GM21515 (cell line): Measurements from ENCODE around the gene MADD.
"Not testable (repeated sequence)": the region's sequence is repeated elsewhere in the genome, so short reads cannot be mapped to it uniquely, and the experiment has no call there.

Experiments
- ATAC-seq: cut with Tn5 transposase; IDR thresholded peaks from one replicate; pipeline ENCODE4 v1.9.1; 2021; ENCODE audit not compliant: unreplicated experiment

MADD gene

GRCh38 chr11:47317064-47317828 is 47.3 kb downstream of the MADD start:
- no peak for ATAC-seq

GRCh38 chr11:47318166-47318565 is 48.2 kb downstream of the MADD start:
- ATAC-seq, result no peak

DNA sequence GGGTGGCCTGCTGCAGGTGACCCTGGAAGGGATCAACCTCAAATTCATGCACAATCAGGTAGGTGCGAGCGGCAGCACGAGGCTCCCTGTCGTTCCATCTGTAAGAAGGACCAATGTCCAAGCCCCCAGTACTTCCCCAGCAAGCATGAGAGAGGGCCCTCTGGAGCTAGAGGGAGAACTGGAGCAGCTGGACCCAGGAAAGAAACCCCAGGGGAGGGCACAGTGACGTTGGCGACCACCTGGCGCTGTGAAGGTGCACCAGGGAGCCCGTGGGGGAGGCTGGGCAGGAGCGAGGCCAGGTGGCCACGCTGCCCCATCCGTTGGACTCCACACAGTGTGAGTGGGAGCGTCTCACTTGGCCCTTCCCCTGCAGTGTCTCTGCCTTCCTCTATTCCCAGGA is 54.6 kb downstream of the MADD start:
- ATAC-seq, result no peak

DNA sequence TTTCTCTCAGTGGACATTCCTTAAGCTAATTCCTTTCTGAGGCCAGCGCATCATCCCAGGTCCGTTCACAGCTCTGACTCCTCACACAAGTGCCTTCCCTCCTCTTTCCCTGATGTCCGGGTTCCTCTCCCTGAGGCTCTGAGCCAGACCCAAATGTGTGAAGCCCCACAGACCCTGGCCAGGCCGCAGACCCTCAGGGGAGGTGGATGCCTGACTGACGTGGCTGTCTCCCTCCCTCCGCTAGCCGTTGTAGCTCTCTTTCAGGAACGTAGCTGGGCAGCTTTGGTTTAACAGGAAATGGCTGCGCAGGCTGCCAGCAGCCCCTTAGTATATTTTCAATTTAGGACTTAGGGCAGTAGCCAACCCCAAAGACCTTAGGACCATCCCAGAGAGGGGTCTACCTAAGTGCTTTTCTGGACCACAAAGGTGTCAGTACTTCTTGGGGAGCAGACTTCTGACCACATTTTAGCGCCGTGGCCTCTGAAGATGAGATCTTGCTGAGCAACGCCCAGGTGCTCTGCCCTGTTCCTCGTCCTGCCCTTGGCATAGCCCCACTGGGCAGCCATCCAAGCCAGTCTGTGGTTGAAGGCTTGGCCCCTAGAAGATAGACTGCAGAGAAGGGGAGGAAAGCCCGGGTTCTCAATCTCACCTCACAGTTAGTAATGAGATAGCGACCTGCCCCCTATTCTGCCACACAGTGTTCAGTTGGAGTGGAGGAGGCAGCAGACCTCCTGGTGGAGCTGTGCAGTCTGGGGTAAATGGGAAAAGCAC is 55.5 kb downstream of the MADD start:
- ATAC-seq, result no peak

- ATAC-seq, result no peak
Observed at GRCh38 chr11:47326198-47326597, 56.3 kb downstream of the MADD start.

GRCh38 chr11:47327025-47327424 is 57.1 kb downstream of the MADD start:
- ATAC-seq, result no peak

GRCh38 chr11:47327949-47328348 is 58.0 kb downstream of the MADD start:
- ATAC-seq, result no peak

GRCh38 chr11:47328449-47329390 is 58.8 kb downstream of the MADD start:
- peak; percentile 45 for ATAC-seq

DNA sequence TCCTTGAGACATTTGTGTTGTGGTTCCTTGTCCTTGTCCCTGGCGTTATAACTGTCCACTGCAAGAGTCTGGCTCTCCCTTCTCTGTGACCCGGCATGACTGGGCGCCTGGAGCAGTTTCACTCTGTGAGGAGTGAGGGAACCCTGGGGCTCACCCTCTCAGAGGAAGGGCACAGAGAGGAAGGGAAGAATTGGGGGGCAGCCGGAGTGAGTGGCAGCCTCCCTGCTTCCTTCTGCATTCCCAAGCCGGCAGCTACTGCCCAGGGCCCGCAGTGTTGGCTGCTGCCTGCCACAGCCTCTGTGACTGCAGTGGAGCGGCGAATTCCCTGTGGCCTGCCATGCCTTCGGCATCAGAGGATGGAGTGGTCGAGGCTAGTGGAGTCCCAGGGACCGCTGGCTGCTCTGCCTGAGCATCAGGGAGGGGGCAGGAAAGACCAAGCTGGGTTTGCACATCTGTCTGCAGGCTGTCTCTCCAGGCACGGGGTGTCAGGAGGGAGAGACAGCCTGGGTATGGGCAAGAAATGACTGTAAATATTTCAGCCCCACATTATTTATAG is 59.6 kb downstream of the MADD start:
- ATAC-seq, result no peak

DNA sequence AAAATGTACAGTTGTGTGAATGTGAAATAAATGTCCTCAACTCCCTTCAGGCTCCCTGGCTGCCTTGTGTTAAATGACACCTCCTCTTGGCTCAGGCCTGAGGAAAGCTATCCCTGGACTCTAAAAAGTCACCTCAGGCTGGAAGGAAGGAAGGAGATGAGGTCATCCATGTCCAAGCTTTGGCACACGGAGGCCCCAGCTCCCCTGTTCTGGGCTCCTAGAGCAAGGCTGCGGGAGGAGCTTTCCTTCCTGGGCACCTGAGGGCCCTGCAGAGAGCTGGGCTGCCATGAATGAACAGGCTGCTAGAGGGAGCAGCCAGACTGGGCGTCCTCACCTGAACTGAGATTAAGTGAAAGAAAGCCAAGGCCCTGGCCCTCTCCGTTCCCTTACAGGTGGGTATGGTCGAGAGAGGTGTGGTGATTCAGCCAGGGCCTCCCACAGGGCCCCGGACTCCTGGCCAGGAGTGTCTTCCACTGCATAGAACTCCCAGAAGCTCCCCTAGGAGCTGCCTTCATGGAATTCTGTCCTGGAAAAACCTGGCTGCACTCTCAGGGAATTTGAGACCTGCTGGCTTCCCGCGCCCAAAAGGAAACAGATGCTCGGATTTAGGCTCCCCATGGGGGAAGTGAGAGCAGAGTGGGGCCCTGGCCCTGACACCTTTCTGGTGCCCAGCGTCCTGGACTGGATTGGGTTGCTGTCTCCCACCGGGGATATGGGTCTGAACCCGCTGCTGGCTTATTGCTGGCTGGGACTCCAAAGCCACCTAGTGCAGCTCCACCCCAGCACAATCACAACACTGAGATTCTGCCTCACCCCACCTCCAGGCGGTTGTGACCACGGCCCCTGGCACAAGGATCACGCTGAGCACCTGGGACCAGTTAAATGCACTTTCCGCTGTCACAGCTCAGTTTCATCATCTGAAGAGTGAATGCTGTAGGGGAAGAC is 60.3 kb downstream of the MADD start:
- no peak for ATAC-seq

DNA sequence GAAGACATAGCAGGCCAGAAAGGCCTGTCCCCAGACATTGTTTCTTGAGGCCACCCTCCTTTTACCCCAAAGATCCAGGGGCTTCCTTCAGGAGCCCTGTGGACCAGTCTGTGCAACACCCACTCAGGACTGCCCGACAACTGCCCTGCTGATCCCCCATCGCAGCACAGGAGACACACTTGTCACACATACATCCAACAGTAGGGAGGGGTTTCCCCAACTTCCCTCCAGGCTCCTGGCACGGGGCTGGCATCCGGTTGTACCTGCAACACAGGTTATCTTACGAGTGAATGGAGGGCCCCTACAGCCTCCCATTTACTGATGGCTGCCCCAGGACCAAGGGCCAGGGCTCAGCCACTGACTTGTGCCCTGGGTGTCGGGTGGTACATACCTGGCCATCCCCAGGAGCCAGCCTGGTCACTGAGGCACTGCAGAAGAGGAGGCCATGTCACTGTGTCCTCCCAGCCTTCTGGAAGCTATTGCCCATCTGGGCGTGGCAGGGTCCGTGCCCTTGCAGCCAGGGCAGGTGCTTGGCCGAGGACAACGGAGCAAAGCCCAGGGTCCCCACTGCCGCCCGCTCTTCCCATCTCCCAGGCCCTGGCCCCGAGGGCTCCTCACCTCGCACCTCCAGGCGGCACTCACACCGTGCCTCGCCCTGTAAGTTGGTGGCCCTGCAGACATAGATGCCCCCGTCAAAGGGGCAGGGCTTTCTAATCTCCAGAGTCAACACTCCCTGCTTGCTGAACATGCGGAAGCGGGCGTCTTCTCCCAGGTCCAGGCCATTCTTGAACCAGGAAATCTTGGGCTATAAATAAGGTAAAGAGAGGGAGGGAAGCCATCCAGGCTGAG is 61.7 kb downstream of the MADD start:
- no peak for ATAC-seq

- ATAC-seq, result no peak
Observed at GRCh38 chr11:47332303-47332711, 62.4 kb downstream of the MADD start.

GRCh38 chr11:47332791-47333525 is 63.0 kb downstream of the MADD start:
- no peak for ATAC-seq

GRCh38 chr11:47333526-47333845 is 63.6 kb downstream of the MADD start:
- ATAC-seq, result no peak

DNA sequence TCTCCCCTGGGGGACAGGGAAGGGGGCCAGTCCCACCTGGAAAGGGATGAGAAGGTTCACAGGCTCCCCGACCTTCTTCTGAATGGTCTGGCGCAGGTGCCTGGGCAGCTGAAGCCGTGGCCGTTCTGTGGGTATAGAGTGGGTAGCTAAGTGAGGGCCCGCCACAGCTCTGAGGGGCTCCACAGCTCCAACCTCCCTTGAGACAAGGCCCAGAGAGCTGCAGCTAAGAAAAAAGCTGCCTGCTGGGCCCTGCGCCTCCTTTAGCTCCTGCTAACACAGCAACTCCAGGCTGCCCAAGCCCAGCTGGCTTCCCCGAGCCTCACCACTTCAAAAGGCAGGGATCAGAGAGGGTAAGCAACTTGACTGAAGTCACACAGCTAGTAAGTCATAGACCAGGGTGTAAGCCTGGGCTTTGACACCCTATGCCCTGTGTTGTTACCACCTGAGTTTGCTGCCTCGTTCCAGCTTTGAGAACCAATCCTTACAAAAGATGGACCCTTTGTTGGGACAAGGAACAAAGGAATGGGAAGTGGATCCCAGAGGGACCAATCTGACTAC is 64.0 kb downstream of the MADD start:
- no peak for ATAC-seq

DNA sequence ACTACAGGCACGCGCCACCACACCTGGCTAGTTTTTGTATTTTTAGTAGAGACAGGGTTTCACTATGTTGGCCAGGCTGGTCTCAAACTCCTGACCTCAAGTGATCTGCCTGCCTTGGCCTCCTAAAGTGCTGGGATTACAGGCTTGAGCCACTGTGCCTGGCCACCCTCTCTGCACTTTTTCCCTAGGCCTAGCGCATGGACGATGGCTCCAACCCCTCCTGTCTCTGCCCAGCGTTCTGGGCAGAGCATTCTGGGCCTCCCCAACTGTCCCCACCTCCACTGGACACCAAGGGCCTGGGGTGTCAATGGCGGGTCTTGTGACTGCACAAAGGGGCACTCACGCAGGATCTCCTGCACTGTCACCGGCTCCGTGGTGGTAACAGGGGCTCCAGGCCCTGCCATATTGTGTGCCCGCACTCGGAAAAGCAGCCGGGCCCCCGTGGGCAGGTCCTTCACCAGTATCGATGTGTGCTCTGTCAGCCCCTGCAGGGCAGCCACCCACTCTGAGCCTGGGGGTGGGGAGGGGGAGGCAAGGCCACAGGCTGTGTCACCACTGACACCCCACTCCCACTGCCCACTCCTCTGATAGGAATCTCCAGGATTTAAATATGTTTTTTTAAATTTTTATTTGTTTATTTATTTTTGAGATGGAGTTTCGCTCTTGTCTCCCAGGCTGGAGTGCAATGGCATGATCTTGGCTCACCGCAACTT is 64.9 kb downstream of the MADD start:
- ATAC-seq, result not testable (repeated sequence)

DNA sequence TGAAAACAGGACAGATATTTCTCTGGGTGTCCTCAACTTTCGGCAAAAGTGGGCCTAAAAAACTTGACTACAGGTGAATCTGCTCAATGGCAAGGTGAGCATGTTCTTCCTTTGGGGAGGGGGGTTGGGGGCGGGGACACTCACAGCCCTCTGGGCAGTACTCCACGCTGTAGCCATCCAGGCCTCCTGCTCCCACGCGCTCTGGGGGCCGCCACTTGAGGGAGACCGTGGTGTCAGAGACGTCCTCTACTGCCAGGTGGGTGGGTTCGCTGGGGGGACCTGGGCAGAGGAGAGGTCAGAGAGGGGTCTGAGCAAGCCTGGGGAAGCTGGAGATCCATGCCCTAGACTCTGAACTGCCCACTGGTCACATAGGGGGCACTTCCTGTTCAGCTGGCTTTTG is 65.8 kb downstream of the MADD start:
- ATAC-seq, result no peak

GRCh38 chr11:47336595-47336994 is 66.7 kb downstream of the MADD start:
- no peak for ATAC-seq
